ENCODE results near the gene CARD11.

CARD11 gene

DNA sequence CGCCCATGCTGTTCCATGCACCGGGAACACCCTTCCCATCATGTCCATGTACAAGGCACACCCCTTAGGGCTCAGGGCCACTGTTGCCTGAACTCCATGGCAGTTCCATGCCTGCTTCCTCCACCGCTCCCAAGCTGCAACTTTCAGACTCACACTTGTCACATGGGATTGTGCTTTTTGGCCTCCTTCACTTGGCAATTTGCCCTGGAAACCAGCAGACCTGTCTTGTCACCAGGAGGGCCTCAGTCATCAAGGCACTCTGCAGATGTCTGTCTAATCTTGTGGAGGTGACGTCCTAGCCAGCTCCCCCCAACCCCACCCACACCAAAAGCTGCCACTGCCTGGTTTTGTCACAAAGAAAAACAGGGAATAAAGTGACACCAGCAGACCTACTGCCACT lies 47.5 kb downstream of the CARD11 start:
- no peak for DNase-seq (ENCODE audit: low spot score)
- TF ChIP-seq, protein P1, sequence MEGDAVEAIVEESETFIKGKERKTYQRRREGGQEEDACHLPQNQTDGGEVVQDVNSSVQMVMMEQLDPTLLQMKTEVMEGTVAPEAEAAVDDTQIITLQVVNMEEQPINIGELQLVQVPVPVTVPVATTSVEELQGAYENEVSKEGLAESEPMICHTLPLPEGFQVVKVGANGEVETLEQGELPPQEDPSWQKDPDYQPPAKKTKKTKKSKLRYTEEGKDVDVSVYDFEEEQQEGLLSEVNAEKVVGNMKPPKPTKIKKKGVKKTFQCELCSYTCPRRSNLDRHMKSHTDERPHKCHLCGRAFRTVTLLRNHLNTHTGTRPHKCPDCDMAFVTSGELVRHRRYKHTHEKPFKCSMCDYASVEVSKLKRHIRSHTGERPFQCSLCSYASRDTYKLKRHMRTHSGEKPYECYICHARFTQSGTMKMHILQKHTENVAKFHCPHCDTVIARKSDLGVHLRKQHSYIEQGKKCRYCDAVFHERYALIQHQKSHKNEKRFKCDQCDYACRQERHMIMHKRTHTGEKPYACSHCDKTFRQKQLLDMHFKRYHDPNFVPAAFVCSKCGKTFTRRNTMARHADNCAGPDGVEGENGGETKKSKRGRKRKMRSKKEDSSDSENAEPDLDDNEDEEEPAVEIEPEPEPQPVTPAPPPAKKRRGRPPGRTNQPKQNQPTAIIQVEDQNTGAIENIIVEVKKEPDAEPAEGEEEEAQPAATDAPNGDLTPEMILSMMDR (IDR thresholded peaks at IDR 0.05; ENCODE audit: extremely low read depth, missing control alignments) = no peak

- TF ChIP-seq, protein P1 (IDR thresholded peaks at IDR 0.05; ENCODE audit: extremely low read depth, missing control alignments) = no peak
- DNase-seq (ENCODE audit: low spot score) = no peak
These were observed 49.8 kb downstream of the CARD11 start for GRCh38 chr7:2993868-2994267.

GRCh38 chr7:2993396-2993795 lies 50.3 kb downstream of the CARD11 start:
- no peak for DNase-seq (ENCODE audit: low spot score)
- TF ChIP-seq, protein P1 (IDR thresholded peaks at IDR 0.05; ENCODE audit: extremely low read depth, missing control alignments) = no peak

GRCh38 chr7:2990949-2991470 lies 52.7 kb downstream of the CARD11 start:
- TF ChIP-seq, protein P1 (IDR thresholded peaks at IDR 0.05; ENCODE audit: extremely low read depth, missing control alignments) = no peak

GRCh38 chr7:2986561-2986960 lies 57.1 kb downstream of the CARD11 start:
- TF ChIP-seq, protein P1 (IDR thresholded peaks at IDR 0.05; ENCODE audit: extremely low read depth, missing control alignments) = no peak

More at GRCh38 chr7:2990949-2991470, 52.7 kb downstream of the CARD11 start:
- DNase-seq (ENCODE audit: low spot score) = no peak

GRCh38 chr7:2985866-2986265 lies 57.8 kb downstream of the CARD11 start:
- DNase-seq (ENCODE audit: low spot score) = no peak
- TF ChIP-seq, protein P1 (IDR thresholded peaks at IDR 0.05; ENCODE audit: extremely low read depth, missing control alignments) = no peak

More at GRCh38 chr7:2986561-2986960, 57.1 kb downstream of the CARD11 start:
- no peak for DNase-seq (ENCODE audit: low spot score)

GRCh38 chr7:2984091-2984490 lies 59.6 kb downstream of the CARD11 start:
- DNase-seq (ENCODE audit: low spot score) = no peak
- TF ChIP-seq, protein P1 (IDR thresholded peaks at IDR 0.05; ENCODE audit: extremely low read depth, missing control alignments) = no peak

All from GM20000 (cell line).